HepG2 (cell line): ENCODE measurements around the gene AUTS2. TPM values are rescaled to one million over a fixed set of nuclear protein-coding genes. Genes with fewer than 3 reads are reported as not detected.

Source experiments
- ATAC-seq: fragments of 200-7000 bp; cut with Tn5 transposase; 3 replicates; pipeline ENCODE4 v1.9.1; 2020; ENCODE audit warnings: mild to moderate bottlenecking, moderate library complexity
- BruUV-seq: library from RNA; stranded (reverse); fragments of 400-500 nt; replicated peaks from 2 replicates; lab custom pipeline; 2021; lab: Mats Ljungman, UMichigan
- CTCF ChIA-PET: fragments of 300-600 bp; formaldehyde crosslinking; extraction: SDS; loops from one replicate; lab custom pipeline; 2021; ENCODE audit warnings: low total read pairs, inconsistent platforms, low intra/inter-chr PET ratio; lab: Yijun Ruan, JAX
- POLR2A ChIA-PET: fragments of 350-600 bp; sonication (Branson Sonifier 250); formaldehyde crosslinking; loops from one replicate; lab custom pipeline; 2020; ENCODE audit warnings: antibody characterized with exemption, inconsistent platforms; lab: Yijun Ruan, JAX
- DNase-seq: peaks from one replicate; pipeline ENCODE4 v3.0.0-alpha.2; 2015; ENCODE audit warnings: low spot score
- FAIRE-seq: peaks from 3 replicates; lab custom pipeline; 2011; peaks lifted over from hg19 to GRCh38; lab: Jason Lieb, UNC
- H2AFZ ChIP-seq: one replicate; pipeline ENCODE4 v1.6.1; 2011; ENCODE audit warnings: low read length, inconsistent platforms
- H3K27ac ChIP-seq: fragments of 300-600 bp; 3 replicates; pipeline ENCODE4 v1.8.0; 2011; ENCODE audit warnings: mixed run types, mild to moderate bottlenecking, mixed read lengths, low read length, inconsistent platforms; ENCODE audit not compliant: insufficient read depth; ENCODE audit errors: extremely low read length
- H3K27me3 ChIP-seq, 2 experiments: fragments of 200-600 bp in 1 of 2; 2 replicates in 1 of 2; 3 replicates in 1 of 2; pipeline versions ENCODE4 v1.6.0 to v1.8.0; 2011; ENCODE audit warnings: low read length in 2 of 2, mild to moderate bottlenecking in 2 of 2, moderate library complexity in 2 of 2, inconsistent platforms in 1 of 2; ENCODE audit not compliant: insufficient read depth in 2 of 2, control insufficient read depth in 1 of 2
- H3K36me3 ChIP-seq, 2 experiments: fragments of 200-600 bp in 1 of 2; replicated peaks in 1 of 2; 2 replicates in 1 of 2; 3 replicates in 1 of 2; pipeline versions ENCODE4 v1.5.1 to v1.8.0; 2011; ENCODE audit warnings: low read length in 2 of 2, inconsistent platforms in 1 of 2; ENCODE audit not compliant: insufficient read depth in 2 of 2, control insufficient read depth in 1 of 2
- H3K4me1 ChIP-seq: 2 replicates; pipeline ENCODE4 v1.5.1; 2012; ENCODE audit warnings: low read length, inconsistent platforms; ENCODE audit not compliant: insufficient read depth
- H3K4me2 ChIP-seq: 2 replicates; pipeline ENCODE4 v1.6.0; 2011; ENCODE audit warnings: low read depth, low read length, inconsistent platforms
- H3K4me3 ChIP-seq, 3 experiments: fragments of 200-600 bp in 1 of 3; sonication (generic), shearing (Covaris generic) in 1 of 3; replicated peaks in 1 of 3; 2 replicates each; pipeline ENCODE4 v1.5.1; 2011 to 2016; ENCODE audit warnings: low read length in 3 of 3, inconsistent platforms in 2 of 3, low read depth in 2 of 3, mild to moderate bottlenecking in 2 of 3, control low read depth in 1 of 3, mixed read lengths in 1 of 3; ENCODE audit not compliant: insufficient read depth in 1 of 3
- H3K79me2 ChIP-seq: one replicate; pipeline ENCODE4 v1.6.1; 2011; ENCODE audit warnings: low read length, inconsistent platforms; ENCODE audit not compliant: insufficient read depth
- H3K9ac ChIP-seq: 2 replicates; pipeline ENCODE4 v1.6.0; 2011; ENCODE audit warnings: mild to moderate bottlenecking, low read depth, low read length, inconsistent platforms; ENCODE audit not compliant: insufficient read depth
- H3K9me3 ChIP-seq: 2 replicates; pipeline ENCODE4 v1.5.1; 2012; ENCODE audit warnings: mild to moderate bottlenecking, low read length
- H4K20me1 ChIP-seq: 2 replicates; pipeline ENCODE4 v1.6.0; 2011; ENCODE audit warnings: inconsistent platforms, mild to moderate bottlenecking, low read length, moderate library complexity; ENCODE audit not compliant: insufficient read depth
- BATF2 ChIP-seq: sonication (generic); formaldehyde crosslinking; IDR thresholded peaks from 2 replicates; pipeline ENCODE4 v1.8.0; 2022; ENCODE audit warnings: mild to moderate bottlenecking, missing genetic modification reagents, moderate library complexity
- CAMTA2 ChIP-seq: sonication (generic); formaldehyde crosslinking; IDR thresholded peaks from 2 replicates; pipeline ENCODE4 v1.4.0; 2020; ENCODE audit warnings: mild to moderate bottlenecking, missing genetic modification reagents, borderline replicate concordance
- CHD4 ChIP-seq: fragments of 200-600 bp; sonication (generic); IDR thresholded peaks from 2 replicates; pipeline ENCODE4 v1.7.0; 2017; ENCODE audit warnings: mild to moderate bottlenecking, low read length, borderline replicate concordance
- HIVEP1 ChIP-seq: sonication (generic); formaldehyde crosslinking; IDR thresholded peaks from 2 replicates; pipeline ENCODE4 v1.4.0; 2020; ENCODE audit warnings: mild to moderate bottlenecking, missing genetic modification reagents
- MAZ ChIP-seq, 2 experiments: sonication (generic) in 1 of 2; formaldehyde crosslinking in 1 of 2; IDR thresholded peaks; 2 replicates each; pipeline versions ENCODE4 v1.5.0 to v1.6.1; 2012 to 2020; ENCODE audit warnings: low read depth in 2 of 2, mild to moderate bottlenecking in 2 of 2, borderline replicate concordance in 1 of 2, improper control_type of control experiment in 1 of 2, low read length in 1 of 2, missing genetic modification reagents in 1 of 2, moderate library complexity in 1 of 2
- RFX5 ChIP-seq: IDR thresholded peaks from 2 replicates; pipeline ENCODE4 v1.6.1; 2011; ENCODE audit warnings: low read depth, low read length, improper control_type of control experiment
- SMAD1 ChIP-seq: sonication (generic); formaldehyde crosslinking; IDR thresholded peaks from 2 replicates; pipeline ENCODE4 v1.4.0; 2020; ENCODE audit warnings: missing genetic modification reagents, low read depth, mild to moderate bottlenecking, borderline replicate concordance
- TP53 ChIP-seq: sonication (generic); formaldehyde crosslinking; conservative IDR thresholded peaks from 2 replicates; pipeline ENCODE4 v1.4.0; 2020; ENCODE audit warnings: missing genetic modification reagents
- ZBED4 ChIP-seq: sonication (generic); formaldehyde crosslinking; IDR thresholded peaks from 2 replicates; pipeline ENCODE4 v1.4.0; 2020; ENCODE audit warnings: missing genetic modification reagents, borderline replicate concordance
- ZBTB42 ChIP-seq: sonication (generic); formaldehyde crosslinking; IDR thresholded peaks from 2 replicates; pipeline ENCODE4 v1.5.0; 2020; ENCODE audit warnings: mild to moderate bottlenecking, missing genetic modification reagents
- ZNF18 ChIP-seq: sonication (generic); formaldehyde crosslinking; IDR thresholded peaks from 2 replicates; pipeline ENCODE4 v1.8.0; 2022; ENCODE audit warnings: mild to moderate bottlenecking, missing genetic modification reagents; ENCODE audit not compliant: insufficient replicate concordance
- ZNF33A ChIP-seq: sonication (generic); formaldehyde crosslinking; IDR thresholded peaks from 2 replicates; pipeline ENCODE4 v1.5.1; 2020; ENCODE audit warnings: missing genetic modification reagents, mild to moderate bottlenecking, moderate library complexity, borderline replicate concordance
- whole genome bisulfite sequencing: methylation state at CpG from one replicate; pipeline ENCODE4 v1.1.6; 2017; ENCODE audit warnings: low lambda C conversion rate; 5-methylcytosine and 5-hydroxymethylcytosine counted together
- in situ Hi-C: cut with HindIII; loops from 2 replicates; pipeline ENCODE4 v1.10.0; 2017; ENCODE audit warnings: low pct_unique_long_range_greater_than_20kb; ENCODE audit not compliant: extremely low pct_ligation_motif_present
- intact Hi-C: fragments of 100-400 bp; cut with micrococcal nuclease; formaldehyde crosslinking; loops from one replicate; pipeline ENCODE4 v1.10.0; 2022; ENCODE audit not compliant: unreplicated experiment
- polyA plus RNA-seq, 8 experiments: library from polyadenylated mRNA; depleted of rRNA in 3 of 8; stranded (reverse) in 7 of 8; unstranded in 1 of 8; fragments of >200 nt; fragmentation: Illumina TruSeq in 4 of 8; extraction: Trizol in 4 of 8; gene quantifications; 2 replicates each; pipeline versions ENCODE4 v1.2.1 to v1.2.3, GENCODE V29; 2011 to 2016; ENCODE audit warnings: low read depth in 4 of 8, missing spikeins in 1 of 8, mixed read lengths in 1 of 8; ENCODE audit not compliant: insufficient read depth in 1 of 8
- total RNA-seq, 5 experiments: library from RNA; depleted of rRNA; stranded (reverse); fragments of >200 nt; fragmentation: Illumina TruSeq; extraction: Trizol; gene quantifications; 2 replicates each; pipeline ENCODE4 v1.2.3, GENCODE V29; 2016; ENCODE audit warnings: low read depth in 1 of 5
- TF ChIP-seq, protein P1 (sequence below): IDR thresholded peaks from 2 replicates; pipeline ENCODE4 v1.6.1; 2016; ENCODE audit warnings: low read depth, borderline replicate concordance

The AUTS2 gene
- total and polyA plus RNA-seq, 2 of the 13 experiments (the other 11 are each of a cell fraction or from before 2014, with no cell fraction given), result 0.38 TPM; not detected in 1

- TF ChIP-seq, protein P1, sequence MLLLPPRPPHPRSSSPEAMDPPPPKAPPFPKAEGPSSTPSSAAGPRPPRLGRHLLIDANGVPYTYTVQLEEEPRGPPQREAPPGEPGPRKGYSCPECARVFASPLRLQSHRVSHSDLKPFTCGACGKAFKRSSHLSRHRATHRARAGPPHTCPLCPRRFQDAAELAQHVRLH (CRISPR knock-in tag), result no peak
- no peak for TF ChIP-seq MAZ (IDR thresholded peaks at IDR 0.05; ENCODE audit: borderline replicate concordance, low read depth, low read length)
- TF ChIP-seq MAZ (CRISPR knock-in tag; IDR thresholded peaks at IDR 0.05; ENCODE audit: low read depth), result no peak
- TF ChIP-seq TP53 (CRISPR knock-in tag), result no peak
- TF ChIP-seq ZNF33A (CRISPR knock-in tag), result no peak
- TF ChIP-seq BATF2 (CRISPR knock-in tag), result no peak
Measured at GRCh38 chr7:70712942-70713341, 1114.7 kb downstream of the AUTS2 start (continued).

- Histone ChIP-seq H3K27me3 (no peaks in the 10 kb centered on the region), H3K4me3 (no peak overlapping the region), H3K79me2 (no peaks in the 10 kb centered on the region), H3K9me3 (no peaks in the 10 kb centered on the region), H3K4me1 (no peaks in the 10 kb centered on the region), H4K20me1 (no peaks in the 10 kb centered on the region), H3K27ac (no peak overlapping the region), H3K4me2 (no peak overlapping the region), H3K36me3 (no peaks in the 10 kb centered on the region), H3K9ac (no peak overlapping the region), H2AFZ (no peak overlapping the region)
- POLR2A ChIA-PET, result no interaction called here
- ATAC-seq (no peak), FAIRE-seq (no peak), DNase-seq (no peak)
- 58% methylated on average over 6 of the region's 6 CpGs for WGBS
- no TSS peak for BruUV-seq
- in situ Hi-C loops (no loop called here), intact Hi-C loops (loop anchor here (10.0 kb wide), 1 partner anchor 1060 kb away; no protein-coding TSS in a partner anchor)
- CTCF ChIA-PET, result no interaction called here
- TF ChIP-seq ZBTB42 (CRISPR knock-in tag) (no peak), CAMTA2 (CRISPR knock-in tag) (no peak), SMAD1 (no peak), RFX5 (no peak), HIVEP1 (CRISPR knock-in tag) (no peak), ZBED4 (CRISPR knock-in tag) (no peak), CHD4 (no peak), ZNF18 (CRISPR knock-in tag) (no peak)
Measured at GRCh38 chr7:70714506-70715038, 1116.3 kb downstream of the AUTS2 start.
